CD4-positive, alpha-beta T cell treated with Interleukin-12 subunit alpha and Interleukin-12 subunit beta, for 1 hour (primary cell): ENCODE measurements around the gene TTLL4.

Experiments used
- DNase-seq: peaks from one replicate; pipeline ENCODE4 v3.0.0-alpha.2; 2020

Gene TTLL4, protein sequence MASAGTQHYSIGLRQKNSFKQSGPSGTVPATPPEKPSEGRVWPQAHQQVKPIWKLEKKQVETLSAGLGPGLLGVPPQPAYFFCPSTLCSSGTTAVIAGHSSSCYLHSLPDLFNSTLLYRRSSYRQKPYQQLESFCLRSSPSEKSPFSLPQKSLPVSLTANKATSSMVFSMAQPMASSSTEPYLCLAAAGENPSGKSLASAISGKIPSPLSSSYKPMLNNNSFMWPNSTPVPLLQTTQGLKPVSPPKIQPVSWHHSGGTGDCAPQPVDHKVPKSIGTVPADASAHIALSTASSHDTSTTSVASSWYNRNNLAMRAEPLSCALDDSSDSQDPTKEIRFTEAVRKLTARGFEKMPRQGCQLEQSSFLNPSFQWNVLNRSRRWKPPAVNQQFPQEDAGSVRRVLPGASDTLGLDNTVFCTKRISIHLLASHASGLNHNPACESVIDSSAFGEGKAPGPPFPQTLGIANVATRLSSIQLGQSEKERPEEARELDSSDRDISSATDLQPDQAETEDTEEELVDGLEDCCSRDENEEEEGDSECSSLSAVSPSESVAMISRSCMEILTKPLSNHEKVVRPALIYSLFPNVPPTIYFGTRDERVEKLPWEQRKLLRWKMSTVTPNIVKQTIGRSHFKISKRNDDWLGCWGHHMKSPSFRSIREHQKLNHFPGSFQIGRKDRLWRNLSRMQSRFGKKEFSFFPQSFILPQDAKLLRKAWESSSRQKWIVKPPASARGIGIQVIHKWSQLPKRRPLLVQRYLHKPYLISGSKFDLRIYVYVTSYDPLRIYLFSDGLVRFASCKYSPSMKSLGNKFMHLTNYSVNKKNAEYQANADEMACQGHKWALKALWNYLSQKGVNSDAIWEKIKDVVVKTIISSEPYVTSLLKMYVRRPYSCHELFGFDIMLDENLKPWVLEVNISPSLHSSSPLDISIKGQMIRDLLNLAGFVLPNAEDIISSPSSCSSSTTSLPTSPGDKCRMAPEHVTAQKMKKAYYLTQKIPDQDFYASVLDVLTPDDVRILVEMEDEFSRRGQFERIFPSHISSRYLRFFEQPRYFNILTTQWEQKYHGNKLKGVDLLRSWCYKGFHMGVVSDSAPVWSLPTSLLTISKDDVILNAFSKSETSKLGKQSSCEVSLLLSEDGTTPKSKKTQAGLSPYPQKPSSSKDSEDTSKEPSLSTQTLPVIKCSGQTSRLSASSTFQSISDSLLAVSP

GRCh38 chr2:218710687-218711549 lies at the start of gene TTLL4:
TSS of gene TTLL4 (plus strand) at chr2:218710835. CDS start at chr2:218737677, 26,842 bp downstream.
- DNase-seq, result peak; percentile 99

GRCh38 chr2:218662377-218662776 lies 48.3 kb upstream of the TTLL4 start:
- no peak for DNase-seq

- DNase-seq, result no peak
Measured at GRCh38 chr2:218662827-218663226, 47.8 kb upstream of the TTLL4 start.

GRCh38 chr2:218663901-218664300 lies 46.7 kb upstream of the TTLL4 start:
- no peak for DNase-seq

- no peak for DNase-seq
Measured at GRCh38 chr2:218664653-218665052, 46.0 kb upstream of the TTLL4 start.

GRCh38 chr2:218671097-218671653 lies 39.5 kb upstream of the TTLL4 start:
- DNase-seq, result no peak

DNA sequence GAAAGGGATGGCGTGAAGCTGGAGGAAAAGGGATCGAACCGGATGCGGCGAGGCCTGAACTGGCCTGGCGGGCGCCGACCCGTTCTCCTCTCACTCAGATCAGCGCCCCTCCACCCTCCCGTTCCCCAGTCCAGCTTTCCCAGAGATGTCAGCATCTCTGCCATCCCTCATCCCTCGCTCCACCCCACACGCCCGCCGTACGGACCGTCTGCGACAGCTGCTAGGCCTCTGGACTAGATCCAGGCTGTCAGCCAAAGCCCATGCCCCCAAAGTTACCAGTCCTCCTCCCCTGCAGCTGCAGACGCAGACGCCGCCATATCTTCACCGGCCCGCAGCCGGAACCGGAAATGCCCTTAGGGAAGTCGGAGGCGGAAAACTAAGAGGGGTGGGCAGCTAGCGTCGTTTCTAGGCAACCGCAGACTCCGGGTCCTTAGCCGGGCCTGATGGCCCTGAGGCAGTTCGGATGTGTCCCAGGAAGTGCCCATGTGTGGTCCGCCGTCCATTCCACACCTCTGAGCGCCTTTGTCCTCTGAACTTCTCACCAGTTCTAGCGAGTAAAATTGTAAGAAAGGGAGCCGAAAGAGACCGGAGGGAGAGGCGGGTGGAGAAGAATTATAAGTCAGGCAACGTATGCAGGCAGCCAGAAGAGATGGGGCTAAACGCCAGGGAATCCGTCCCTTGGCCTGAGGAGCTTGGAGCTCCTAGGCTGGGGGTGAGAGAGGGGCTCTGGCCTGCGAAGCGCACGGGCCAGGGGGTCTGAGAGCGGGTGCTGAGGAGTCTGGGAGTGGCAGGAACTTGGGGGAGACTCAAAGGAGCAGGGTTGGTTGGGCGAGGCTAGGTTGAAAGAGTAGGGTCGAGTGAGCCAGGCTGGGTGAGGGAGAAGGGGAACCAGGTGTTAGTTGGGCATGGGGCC lies 38.7 kb upstream of the TTLL4 start, which contains the start of the genes RNF25 and STK36:
Gene RNF25 (minus strand): TSS at position 349 of the 913 bp plus-strand sequence. CDS start 32 bp downstream, at position 317.
Gene STK36 (plus strand): TSS at position 433 of the 913 bp plus-strand sequence. CDS start 744 bp downstream, outside the sequence.
- peak; percentile 84 for DNase-seq

GRCh38 chr2:218679119-218679518 lies 31.5 kb upstream of the TTLL4 start:
- no peak for DNase-seq

DNA sequence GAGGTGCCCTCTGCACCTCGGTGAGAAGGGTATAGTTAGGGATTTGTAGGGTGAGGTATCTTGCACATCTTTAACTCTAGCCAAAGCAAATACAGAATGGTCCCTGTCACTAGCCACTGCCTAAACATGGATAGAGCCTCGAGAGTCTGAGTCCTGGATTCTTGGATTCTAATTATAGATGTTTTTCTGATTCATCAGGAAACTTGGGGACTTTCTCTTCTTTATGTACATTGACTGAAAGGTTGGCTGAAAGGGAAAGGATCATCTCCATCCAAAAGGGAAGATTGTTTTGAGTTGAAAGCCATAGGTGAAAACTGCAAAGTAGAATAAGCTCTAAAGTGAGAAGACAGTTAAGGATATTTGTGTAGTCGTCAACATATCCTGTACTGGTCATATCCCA lies 30.6 kb upstream of the TTLL4 start:
- DNase-seq, result no peak

GRCh38 chr2:218687400-218688060 lies 23.1 kb upstream of the TTLL4 start:
- DNase-seq, result peak; percentile 47

DNA sequence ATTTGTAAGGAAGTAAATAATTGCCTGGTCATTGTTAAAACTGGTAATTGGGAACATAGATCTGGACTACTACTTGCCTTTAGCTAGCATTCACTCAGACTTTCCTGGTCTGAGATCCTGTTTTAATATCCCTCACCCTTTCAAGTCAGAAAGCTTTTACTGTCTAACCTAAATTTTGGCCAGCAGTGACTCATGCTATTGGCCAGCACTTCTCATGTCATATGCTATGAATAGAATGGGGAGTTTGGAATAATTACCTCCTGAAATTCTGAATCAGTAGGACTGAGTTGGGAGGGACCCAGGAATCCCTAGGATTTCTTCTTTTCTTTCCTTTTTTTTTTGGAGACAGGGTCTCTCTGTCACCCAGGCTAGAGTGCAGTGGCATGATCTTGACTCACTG lies 19.4 kb upstream of the TTLL4 start:
- no peak for DNase-seq

DNA sequence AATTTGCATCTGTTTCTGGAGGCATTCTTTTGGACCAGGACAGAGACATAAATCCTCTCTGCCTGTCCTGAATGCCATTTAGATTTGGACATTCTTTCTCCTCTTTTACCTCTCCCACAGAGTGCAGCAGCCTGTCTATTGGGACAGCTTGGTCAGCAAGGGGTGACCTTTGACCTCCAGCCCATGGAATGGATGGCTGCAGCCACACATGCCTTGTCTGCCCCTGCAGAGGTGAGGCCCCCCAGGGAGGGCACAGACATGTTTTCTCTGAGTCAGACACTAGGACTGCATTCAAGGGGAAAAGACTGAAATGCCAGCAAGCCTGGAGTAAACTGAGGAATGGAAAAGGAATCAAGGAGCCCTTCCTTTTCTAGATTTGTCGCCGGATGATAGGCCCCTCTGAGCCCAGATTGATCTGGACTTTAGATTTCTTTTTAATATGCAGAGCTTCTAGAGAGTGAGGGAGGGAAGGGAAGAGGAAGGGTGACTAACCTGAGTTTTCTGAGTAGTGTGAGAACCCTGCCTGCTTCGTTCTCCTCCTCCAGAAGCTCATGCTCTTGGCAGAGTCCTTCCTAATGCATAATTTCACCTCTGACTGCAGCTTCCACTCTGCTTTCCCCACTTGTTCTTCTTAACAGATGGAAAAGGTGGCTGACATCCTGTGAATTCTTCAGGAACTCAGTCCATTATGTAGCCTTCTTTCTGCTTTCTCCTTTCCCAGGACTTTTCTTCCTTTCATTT lies 16.1 kb upstream of the TTLL4 start:
- no peak for DNase-seq

GRCh38 chr2:218698885-218699284 lies 11.8 kb upstream of the TTLL4 start:
- no peak for DNase-seq

- no peak for DNase-seq
Measured at GRCh38 chr2:218701806-218702205, 8.8 kb upstream of the TTLL4 start.

- no peak for DNase-seq
Measured at GRCh38 chr2:218703341-218703740, 7.3 kb upstream of the TTLL4 start.

GRCh38 chr2:218708086-218708485 lies 2.5 kb upstream of the TTLL4 start:
- no peak for DNase-seq

GRCh38 chr2:218709908-218710307 lies 727 bp upstream of the TTLL4 start:
- no peak for DNase-seq

GRCh38 chr2:218710334-218710686 lies 325 bp upstream of the TTLL4 start:
- DNase-seq, result no peak

- no peak for DNase-seq
Measured at GRCh38 chr2:218711550-218711929, 905 bp downstream of the TTLL4 start.
